ENCODE data around the gene HAPSTR1. TPM values are rescaled to one million over a fixed set of nuclear protein-coding genes. Genes with fewer than 3 reads are reported as not detected.

The HAPSTR1 gene
- polyA plus RNA-seq, 2 of the 4 experiments (the other 2 are of a cell fraction), result 22.4 to 36.9 TPM

DNA sequence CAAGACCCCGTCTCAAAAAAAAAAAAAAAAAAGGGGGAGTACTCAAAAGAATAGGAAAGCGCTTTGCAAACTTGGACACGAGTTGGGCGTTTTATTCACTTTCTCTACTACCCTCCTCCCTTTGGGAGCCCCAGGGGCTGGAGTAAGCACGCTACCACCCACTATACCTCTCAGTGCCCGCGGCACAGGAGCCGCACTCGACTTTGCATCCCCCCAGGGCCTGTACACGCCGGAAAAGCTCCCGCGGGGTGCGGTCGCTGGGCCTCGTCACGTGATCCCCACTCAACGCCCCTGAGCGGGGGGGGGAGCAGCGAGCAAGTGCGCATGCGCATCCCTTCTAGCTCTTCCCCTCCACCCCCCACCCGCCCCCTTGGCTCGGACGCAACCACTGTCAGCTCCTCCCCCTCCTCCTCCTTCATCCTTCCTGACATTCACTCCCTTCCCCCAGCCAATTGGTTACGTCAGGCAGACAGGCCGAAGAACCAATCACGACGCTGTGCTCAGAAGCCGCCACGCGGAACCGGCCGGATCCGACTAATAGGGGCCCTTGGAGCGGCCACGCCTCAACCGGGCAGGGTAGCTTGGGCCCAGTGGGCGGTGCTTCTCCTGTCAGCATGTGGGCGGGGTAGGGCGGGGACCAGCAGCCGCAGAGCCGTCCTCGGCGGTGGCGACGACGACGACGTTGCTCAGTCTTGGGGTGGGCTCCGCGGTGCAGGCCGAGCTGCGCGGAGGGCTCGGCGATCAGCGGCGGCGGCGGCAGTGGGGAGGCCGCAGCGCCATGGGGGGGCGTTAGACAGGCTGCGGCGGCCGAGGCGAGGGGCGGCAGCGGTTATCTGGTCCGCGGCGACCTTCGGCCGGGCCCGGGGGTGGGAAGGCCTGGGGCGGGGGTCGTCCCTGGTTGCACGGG, at the start of gene HAPSTR1 (continued):
- TF ChIP-seq RARB (CRISPR knock-in tag; IDR thresholded peaks at IDR 0.05) (no peak), BHLHE40 (IDR thresholded peaks at IDR 0.05; ENCODE audit: low read depth, low read length) (no peak), SREBF2 (IDR thresholded peaks at IDR 0.05) (no peak), SMC3 (IDR thresholded peaks at IDR 0.05) (no peak), HEYL (CRISPR knock-in tag; IDR thresholded peaks at IDR 0.05) (no peak), ELK1 (IDR thresholded peaks at IDR 0.05; ENCODE audit: low read depth, low read length) (no peak), REST (IDR thresholded peaks at IDR 0.05) (no peak), NFE2L2 (conservative IDR thresholded peaks at IDR 0.05; ENCODE audit: low read length) (no peak), FOXS1 (CRISPR knock-in tag; IDR thresholded peaks at IDR 0.05) (no peak), RCOR1 (IDR thresholded peaks at IDR 0.05; ENCODE audit: low read depth, low read length) (no peak), CHD4 (IDR thresholded peaks at IDR 0.05; ENCODE audit: borderline replicate concordance) (no peak), KDM5A (IDR thresholded peaks at IDR 0.05) (no peak), FOSB (CRISPR knock-in tag; IDR thresholded peaks at IDR 0.05) (no peak), CBX2 (IDR thresholded peaks at IDR 0.05; ENCODE audit: borderline replicate concordance, low read depth) (no peak), JUNB (IDR thresholded peaks at IDR 0.05) (no peak), PHF8 (IDR thresholded peaks at IDR 0.05; ENCODE audit: borderline replicate concordance, low read depth) (peak; percentile 97), RAD21 (conservative IDR thresholded peaks at IDR 0.05 in 1 of 2, IDR thresholded peaks at IDR 0.05 in 1 of 2) (peak; percentile 5 to 13; a peak in 2 of 5 replicates), HOXB5 (CRISPR knock-in tag; IDR thresholded peaks at IDR 0.05) (0 out of 2 replicates have a peak, but pooled peaks have one; percentile 32)
- TF ChIP-seq, protein P1, sequence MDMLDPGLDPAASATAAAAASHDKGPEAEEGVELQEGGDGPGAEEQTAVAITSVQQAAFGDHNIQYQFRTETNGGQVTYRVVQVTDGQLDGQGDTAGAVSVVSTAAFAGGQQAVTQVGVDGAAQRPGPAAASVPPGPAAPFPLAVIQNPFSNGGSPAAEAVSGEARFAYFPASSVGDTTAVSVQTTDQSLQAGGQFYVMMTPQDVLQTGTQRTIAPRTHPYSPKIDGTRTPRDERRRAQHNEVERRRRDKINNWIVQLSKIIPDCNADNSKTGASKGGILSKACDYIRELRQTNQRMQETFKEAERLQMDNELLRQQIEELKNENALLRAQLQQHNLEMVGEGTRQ (IDR thresholded peaks at IDR 0.05), result peak; percentile 93
- TF ChIP-seq, protein P2, sequence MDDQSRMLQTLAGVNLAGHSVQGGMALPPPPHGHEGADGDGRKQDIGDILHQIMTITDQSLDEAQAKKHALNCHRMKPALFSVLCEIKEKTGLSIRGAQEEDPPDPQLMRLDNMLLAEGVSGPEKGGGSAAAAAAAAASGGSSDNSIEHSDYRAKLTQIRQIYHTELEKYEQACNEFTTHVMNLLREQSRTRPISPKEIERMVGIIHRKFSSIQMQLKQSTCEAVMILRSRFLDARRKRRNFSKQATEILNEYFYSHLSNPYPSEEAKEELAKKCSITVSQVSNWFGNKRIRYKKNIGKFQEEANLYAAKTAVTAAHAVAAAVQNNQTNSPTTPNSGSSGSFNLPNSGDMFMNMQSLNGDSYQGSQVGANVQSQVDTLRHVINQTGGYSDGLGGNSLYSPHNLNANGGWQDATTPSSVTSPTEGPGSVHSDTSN (IDR thresholded peaks at IDR 0.05), result peak; percentile 96
- TF ChIP-seq, protein P3, sequence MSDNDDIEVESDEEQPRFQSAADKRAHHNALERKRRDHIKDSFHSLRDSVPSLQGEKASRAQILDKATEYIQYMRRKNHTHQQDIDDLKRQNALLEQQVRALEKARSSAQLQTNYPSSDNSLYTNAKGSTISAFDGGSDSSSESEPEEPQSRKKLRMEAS (IDR thresholded peaks at IDR 0.05), result peak; percentile 78
- TF ChIP-seq, protein P4, sequence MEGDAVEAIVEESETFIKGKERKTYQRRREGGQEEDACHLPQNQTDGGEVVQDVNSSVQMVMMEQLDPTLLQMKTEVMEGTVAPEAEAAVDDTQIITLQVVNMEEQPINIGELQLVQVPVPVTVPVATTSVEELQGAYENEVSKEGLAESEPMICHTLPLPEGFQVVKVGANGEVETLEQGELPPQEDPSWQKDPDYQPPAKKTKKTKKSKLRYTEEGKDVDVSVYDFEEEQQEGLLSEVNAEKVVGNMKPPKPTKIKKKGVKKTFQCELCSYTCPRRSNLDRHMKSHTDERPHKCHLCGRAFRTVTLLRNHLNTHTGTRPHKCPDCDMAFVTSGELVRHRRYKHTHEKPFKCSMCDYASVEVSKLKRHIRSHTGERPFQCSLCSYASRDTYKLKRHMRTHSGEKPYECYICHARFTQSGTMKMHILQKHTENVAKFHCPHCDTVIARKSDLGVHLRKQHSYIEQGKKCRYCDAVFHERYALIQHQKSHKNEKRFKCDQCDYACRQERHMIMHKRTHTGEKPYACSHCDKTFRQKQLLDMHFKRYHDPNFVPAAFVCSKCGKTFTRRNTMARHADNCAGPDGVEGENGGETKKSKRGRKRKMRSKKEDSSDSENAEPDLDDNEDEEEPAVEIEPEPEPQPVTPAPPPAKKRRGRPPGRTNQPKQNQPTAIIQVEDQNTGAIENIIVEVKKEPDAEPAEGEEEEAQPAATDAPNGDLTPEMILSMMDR (IDR thresholded peaks at IDR 0.05), result no peak

All from A549 (cell line).